A549 (cell line): ENCODE results near the gene LSS.

Experiments used
- BHLHE40 ChIP-seq: IDR thresholded peaks from 2 replicates; pipeline ENCODE4 v1.6.1; 2012; ENCODE audit warnings: low read depth, low read length, inconsistent platforms
- CEBPB ChIP-seq, 2 experiments: fragments of >200 bp in 1 of 2; sonication (Bioruptor Twin) in 1 of 2; formaldehyde crosslinking in 1 of 2; IDR thresholded peaks; 2 replicates each; pipeline ENCODE4 v1.6.1; 2012 to 2016
- CHD2 ChIP-seq: fragments of 150-350 bp; IDR thresholded peaks from 2 replicates; pipeline ENCODE4 v1.6.1; 2014; ENCODE audit warnings: low read length; ENCODE audit not compliant: partially characterized antibody
- CHD4 ChIP-seq: fragments of 200-600 bp; sonication (generic); IDR thresholded peaks from 2 replicates; pipeline ENCODE4 v1.6.1; 2016; ENCODE audit warnings: antibody characterized with exemption, mild to moderate bottlenecking, borderline replicate concordance
- CTCF ChIP-seq: fragments of >200 bp; sonication (Bioruptor Twin); formaldehyde crosslinking; IDR thresholded peaks from 3 replicates; pipeline ENCODE4 v1.5.1; 2016
- EP300 ChIP-seq, 2 experiments: fragments of >200 bp; sonication (Bioruptor Twin); formaldehyde crosslinking; IDR thresholded peaks; 2 replicates in 1 of 2; 3 replicates in 1 of 2; pipeline ENCODE4 v1.6.1; 2016 to 2017
- HES2 ChIP-seq: fragments of >200 bp; sonication (Bioruptor Twin); formaldehyde crosslinking; IDR thresholded peaks from 2 replicates; pipeline ENCODE4 v1.6.1; 2016
- HMGXB4 ChIP-seq: fragments of 250-450 bp; sonication (Bioruptor Pico); IDR thresholded peaks from 2 replicates; pipeline ENCODE4 v1.5.0; 2021; ENCODE audit warnings: mild to moderate bottlenecking, moderate library complexity, borderline replicate concordance
- NFE2L2 ChIP-seq: fragments of 150-350 bp; conservative IDR thresholded peaks from 2 replicates; pipeline ENCODE4 v1.6.1; 2014; ENCODE audit warnings: low read length
- POLR2A ChIP-seq: IDR thresholded peaks from 2 replicates; pipeline ENCODE4 v1.6.1; 2012; ENCODE audit warnings: mild to moderate bottlenecking, low read length
- RAD21 ChIP-seq, 2 experiments: fragments of >200 bp in 1 of 2; sonication (Bioruptor Twin) in 1 of 2; formaldehyde crosslinking in 1 of 2; IDR thresholded peaks in 1 of 2; conservative IDR thresholded peaks in 1 of 2; 2 replicates in 1 of 2; 3 replicates in 1 of 2; pipeline ENCODE4 v1.6.1; 2012 to 2018; ENCODE audit warnings: inconsistent platforms in 1 of 2
- RNF2 ChIP-seq: fragments of 200-600 bp; sonication (generic); IDR thresholded peaks from 2 replicates; pipeline ENCODE4 v1.6.1; 2016; ENCODE audit warnings: low read depth, mild to moderate bottlenecking, antibody characterized with exemption, moderate library complexity, borderline replicate concordance
- USF2 ChIP-seq: fragments of 450-650 bp; IDR thresholded peaks from 2 replicates; pipeline ENCODE4 v1.6.1; 2014; ENCODE audit warnings: antibody characterized with exemption

GRCh38 chr21:46243325-46243724 is 14.8 kb upstream of the LSS start:
- TF ChIP-seq RNF2 = no peak
- TF ChIP-seq CTCF = no peak
- TF ChIP-seq USF2 = no peak
- TF ChIP-seq HES2 = no peak
- no peak for TF ChIP-seq EP300 (IDR thresholded peaks at IDR 0.05)
- TF ChIP-seq NFE2L2 = no peak
- TF ChIP-seq CHD2 = no peak
- no peak for TF ChIP-seq POLR2A
- TF ChIP-seq BHLHE40 = no peak
- TF ChIP-seq HMGXB4 (CRISPR knock-in tag) = no peak
- no peak for TF ChIP-seq CEBPB (IDR thresholded peaks at IDR 0.05)
- no peak for TF ChIP-seq RAD21 (conservative IDR thresholded peaks at IDR 0.05 in 1 of 2, IDR thresholded peaks at IDR 0.05 in 1 of 2)
- TF ChIP-seq CHD4 = no peak
